Upper lobe of right lung (tissue), 1 donor: ENCODE results near the gene NDUFB11. TPM values are rescaled to one million over a fixed set of nuclear protein-coding genes. Genes with fewer than 3 reads are reported as not detected.

Experiments used
- ATAC-seq: fragments of 200-7000 bp; cut with Tn5 transposase; one replicate; pipeline ENCODE4 v1.9.1; 2020; ENCODE audit warnings: mild to moderate bottlenecking, moderate library complexity
- DNase-seq: peaks from one replicate; pipeline ENCODE4 v3.0.0-alpha.2; 2020
- H3K27ac ChIP-seq: fragments of 200-600 bp; one replicate; pipeline ENCODE4 v1.8.0; 2022
- H3K27me3 ChIP-seq: fragments of 200-600 bp; one replicate; pipeline ENCODE4 v1.8.0; 2022; ENCODE audit warnings: mild to moderate bottlenecking
- H3K36me3 ChIP-seq: fragments of 200-600 bp; one replicate; pipeline ENCODE4 v1.8.0; 2022
- H3K4me1 ChIP-seq: fragments of 200-600 bp; one replicate; pipeline ENCODE4 v1.8.0; 2022
- H3K4me3 ChIP-seq: fragments of 200-600 bp; one replicate; pipeline ENCODE4 v1.8.0; 2022; ENCODE audit warnings: mild to moderate bottlenecking
- H3K9me3 ChIP-seq: fragments of 200-600 bp; one replicate; pipeline ENCODE4 v1.8.0; 2022
- CTCF ChIP-seq: fragments of 200-600 bp; IDR thresholded peaks from one replicate; pipeline ENCODE4 v1.8.0; 2022; ENCODE audit warnings: antibody characterized with exemption
- intact Hi-C: fragments of 100-400 bp; cut with DNase I; formaldehyde crosslinking; loops from one replicate; pipeline ENCODE4 v1.11.0; 2022
- total RNA-seq: library from RNA; stranded (reverse); fragmentation: NEBNext Ultra II Directional; extraction: Animal tissue kit (Norgen Biotek cat#: 25700); gene quantifications from one replicate; pipeline ENCODE4 v1.2.1, GENCODE V29; 2021
- donor health status: DM: no; HTN: yes; CAD: no; lungs with severe emphysema.

The NDUFB11 gene
- total RNA-seq, 1 donor from 2014 or later = 57.4 TPM

GRCh38 chrX:47179221-47179927 lies 34.9 kb upstream of the NDUFB11 start:
- no peaks in the 10 kb centered on the region for H3K9me3 ChIP-seq
- no peaks in the 10 kb centered on the region for H3K4me1 ChIP-seq
- no peaks in the 10 kb centered on the region for H3K27me3 ChIP-seq
- intact Hi-C loops = no loop called here
- H3K4me3 ChIP-seq = no peak overlapping the region
- ATAC-seq = no peak
- no peak for DNase-seq
- peaks cover 37% of the 10 kb centered on the region for H3K36me3 ChIP-seq
- H3K27ac ChIP-seq = no peak overlapping the region
- no peak for TF ChIP-seq CTCF

GRCh38 chrX:47178337-47178736 lies 33.8 kb upstream of the NDUFB11 start:
- Histone ChIP-seq H3K36me3 (peaks cover 39% of the 10 kb centered on the region), H3K27me3 (no peaks in the 10 kb centered on the region), H3K27ac (no peak overlapping the region), H3K9me3 (no peaks in the 10 kb centered on the region), H3K4me3 (no peak overlapping the region), H3K4me1 (no peaks in the 10 kb centered on the region)
- no peak for ATAC-seq
- intact Hi-C loops = no loop called here
- no peak for TF ChIP-seq CTCF
- DNase-seq = no peak

GRCh38 chrX:47177079-47177478 lies 32.6 kb upstream of the NDUFB11 start:
- H3K27ac ChIP-seq = no peak overlapping the region
- H3K36me3 ChIP-seq = peaks cover 41% of the 10 kb centered on the region
- ATAC-seq (no peak), DNase-seq (no peak)
- no peaks in the 10 kb centered on the region for H3K9me3 ChIP-seq
- H3K27me3 ChIP-seq = no peaks in the 10 kb centered on the region
- no peak for TF ChIP-seq CTCF
- intact Hi-C loops = no loop called here
- no peak overlapping the region for H3K4me3 ChIP-seq
- no peaks in the 10 kb centered on the region for H3K4me1 ChIP-seq

GRCh38 chrX:47176101-47176740 lies 31.7 kb upstream of the NDUFB11 start:
- ATAC-seq = no peak
- DNase-seq = no peak
- Histone ChIP-seq H3K27ac (no peak overlapping the region), H3K4me1 (no peaks in the 10 kb centered on the region), H3K36me3 (peaks cover 34% of the 10 kb centered on the region), H3K27me3 (no peaks in the 10 kb centered on the region), H3K4me3 (no peak overlapping the region), H3K9me3 (no peaks in the 10 kb centered on the region)
- intact Hi-C loops = no loop called here
- no peak for TF ChIP-seq CTCF

GRCh38 chrX:47175588-47175980 lies 31.1 kb upstream of the NDUFB11 start:
- Histone ChIP-seq H3K36me3 (peaks cover 28% of the 10 kb centered on the region), H3K4me3 (no peak overlapping the region), H3K9me3 (no peaks in the 10 kb centered on the region), H3K4me1 (no peaks in the 10 kb centered on the region), H3K27ac (no peak overlapping the region), H3K27me3 (no peaks in the 10 kb centered on the region)
- ATAC-seq (no peak), DNase-seq (no peak)
- intact Hi-C loops = no loop called here
- TF ChIP-seq CTCF = no peak
